ENCODE measurements around the gene CORO1C. TPM values are rescaled to one million over a fixed set of nuclear protein-coding genes. Genes with fewer than 3 reads are reported as not detected.
"Not testable (repeated sequence)": the region's sequence is repeated elsewhere in the genome, so short reads cannot be mapped to it uniquely, and the experiment has no call there.

CORO1C gene
- polyA plus RNA-seq, 1 donor: 72.3 TPM

GRCh38 chr12:108635201-108635996 lies 95.9 kb downstream of the CORO1C start:
- no peak for DNase-seq

DNA sequence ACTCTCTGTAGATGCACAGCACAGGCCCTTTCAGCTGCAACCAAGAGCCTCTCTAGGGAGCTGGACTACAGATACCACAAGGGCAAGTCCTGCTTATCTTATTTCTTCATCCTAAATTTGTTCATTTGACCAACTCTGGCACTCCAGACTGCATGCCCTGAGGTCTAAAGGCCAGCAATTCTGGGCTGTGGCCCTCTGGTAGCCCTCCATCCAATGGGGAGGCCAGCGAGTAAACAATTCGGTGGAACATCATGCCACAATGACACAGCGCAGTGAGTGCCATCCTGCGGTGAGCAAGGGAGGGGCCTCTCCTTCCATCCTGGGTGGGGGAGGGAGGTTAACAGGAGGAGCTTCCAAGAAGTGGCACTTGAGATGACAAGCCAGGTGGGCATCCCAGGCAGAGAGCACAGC lies 97.0 kb downstream of the CORO1C start:
- DNase-seq: no peak

GRCh38 chr12:108633534-108634248 lies 97.6 kb downstream of the CORO1C start, which contains the start of gene SELPLG:
TSS of gene SELPLG (minus strand) at chr12:108633894. CDS start at chr12:108624307, 9,587 bp downstream.
- no peak for DNase-seq

DNA sequence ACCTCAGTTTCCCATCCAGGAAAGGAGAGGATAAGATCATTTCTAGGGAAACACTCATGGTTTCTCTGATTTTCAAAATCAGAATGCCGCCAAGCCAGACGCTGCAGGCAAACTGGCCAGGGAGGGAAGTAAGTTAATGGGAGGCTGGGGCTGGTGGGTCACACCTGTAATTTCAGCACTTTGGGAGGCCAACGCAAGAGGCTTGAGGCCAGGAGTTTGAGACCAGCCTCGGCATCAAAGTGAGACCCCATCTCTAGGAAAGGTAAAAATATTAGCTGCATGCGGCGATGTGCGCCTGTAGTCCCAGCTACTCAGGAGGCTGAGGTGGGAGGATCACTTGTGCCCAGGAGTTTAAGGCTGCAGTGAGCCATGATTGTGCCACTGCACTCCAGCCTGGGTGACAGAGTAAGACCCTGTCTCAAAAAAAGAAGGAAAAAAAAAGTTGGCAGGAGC lies 98.2 kb downstream of the CORO1C start:
- no peak for DNase-seq

- DNase-seq: not testable (repeated sequence)
These were observed 100.1 kb downstream of the CORO1C start for GRCh38 chr12:108631261-108631660.

DNA sequence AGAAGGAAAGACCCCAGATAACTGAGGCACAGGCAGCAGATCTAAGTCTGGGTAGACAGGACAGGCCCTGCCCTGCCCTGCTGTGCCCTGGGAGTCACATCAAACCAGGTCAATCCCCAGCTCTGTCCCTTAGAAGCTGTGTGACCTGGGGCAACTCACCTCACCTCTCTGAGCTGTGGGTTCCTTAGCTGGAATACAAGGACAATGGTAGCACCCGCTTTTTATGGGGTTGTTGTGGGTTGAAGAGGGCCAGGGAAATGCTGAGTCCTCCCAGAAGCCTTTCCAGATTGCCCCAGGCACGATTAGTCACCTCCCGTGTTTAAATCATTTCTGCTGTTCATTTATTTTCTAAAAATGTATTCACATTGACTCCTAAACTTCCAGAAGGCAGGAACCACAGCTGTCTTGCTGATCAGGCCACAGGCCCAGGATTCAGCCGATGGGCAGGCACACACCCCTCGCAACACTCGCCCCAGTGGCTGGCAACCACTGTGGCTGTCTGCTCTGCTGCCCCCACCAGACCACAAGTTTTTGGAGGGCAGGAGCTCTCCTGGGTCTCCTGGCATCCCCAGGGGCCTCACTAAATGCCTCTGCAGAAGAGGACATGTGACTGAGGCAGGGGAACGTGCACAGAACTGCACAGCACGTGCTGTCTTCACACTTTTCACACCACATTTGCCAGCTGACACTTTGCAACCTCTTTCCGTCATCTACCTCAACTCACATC lies 100.7 kb downstream of the CORO1C start:
- no peak for DNase-seq

GRCh38 chr12:108629824-108630476 lies 101.4 kb downstream of the CORO1C start:
- no peak for DNase-seq

DNA sequence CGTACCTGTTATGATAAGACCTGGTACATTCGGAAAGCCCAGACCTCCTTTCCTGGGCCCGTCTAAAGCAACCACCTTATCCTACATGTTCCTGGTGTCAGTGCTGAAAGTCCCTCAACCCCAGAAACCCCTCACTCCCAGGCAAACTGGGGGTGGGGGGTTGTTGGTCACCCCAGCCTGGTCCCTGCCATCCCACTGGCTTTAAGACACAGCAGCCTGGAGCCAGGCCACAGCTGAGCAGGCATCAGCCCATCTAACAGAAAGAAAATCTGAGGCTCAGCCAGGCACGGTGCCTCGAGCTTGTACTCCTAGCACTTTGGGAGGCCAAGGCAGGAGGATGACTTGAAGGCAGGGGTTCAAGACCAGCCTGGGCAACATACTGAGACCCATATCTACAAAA lies 102.2 kb downstream of the CORO1C start:
- DNase-seq: no peak

GRCh38 chr12:108627134-108627920 lies 104.0 kb downstream of the CORO1C start:
- DNase-seq: no peak

DNA sequence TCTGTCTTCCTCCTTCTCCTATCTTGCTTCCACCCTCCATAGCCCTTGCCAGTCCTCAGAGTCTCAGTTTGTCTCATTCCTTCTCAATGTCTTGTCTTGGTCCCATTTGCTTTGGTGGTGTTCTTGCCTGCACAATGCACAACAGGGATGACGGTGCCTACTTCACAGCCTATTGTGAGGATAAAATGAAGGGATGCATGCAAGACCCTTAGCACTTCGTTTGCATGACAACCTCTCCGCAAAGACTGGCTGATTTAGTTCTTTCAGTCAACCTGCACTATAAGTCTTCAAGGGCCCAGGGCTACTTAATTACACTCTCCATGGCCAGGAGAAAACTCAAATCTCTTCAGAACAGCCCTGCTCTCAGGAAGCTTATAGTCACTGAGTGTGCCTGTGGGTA lies 106.1 kb downstream of the CORO1C start:
- DNase-seq: no peak

GRCh38 chr12:108623577-108623976 lies 107.7 kb downstream of the CORO1C start:
- no peak for DNase-seq

GRCh38 chr12:108622921-108623514 lies 108.3 kb downstream of the CORO1C start:
- DNase-seq: no peak

DNA sequence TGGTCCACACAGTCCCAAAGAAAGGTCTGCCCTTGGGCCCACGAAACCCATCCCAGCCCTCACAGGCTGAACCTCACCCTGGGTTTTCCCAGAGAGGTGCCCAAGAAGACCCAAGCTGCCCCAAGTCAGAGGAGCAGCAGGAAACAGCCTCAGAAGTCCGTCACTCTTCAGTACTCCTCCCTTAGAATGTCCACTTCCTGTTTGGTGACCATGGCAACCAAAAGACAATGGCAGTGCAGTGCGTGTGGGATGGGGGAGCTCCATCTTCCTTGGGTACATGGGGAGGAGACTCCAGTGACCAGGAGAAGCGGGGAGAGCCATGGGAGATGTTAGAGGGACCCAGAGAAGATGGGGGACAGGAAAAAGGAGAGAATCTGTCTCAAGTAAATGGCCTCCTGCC lies 108.9 kb downstream of the CORO1C start:
- no peak for DNase-seq

DNA sequence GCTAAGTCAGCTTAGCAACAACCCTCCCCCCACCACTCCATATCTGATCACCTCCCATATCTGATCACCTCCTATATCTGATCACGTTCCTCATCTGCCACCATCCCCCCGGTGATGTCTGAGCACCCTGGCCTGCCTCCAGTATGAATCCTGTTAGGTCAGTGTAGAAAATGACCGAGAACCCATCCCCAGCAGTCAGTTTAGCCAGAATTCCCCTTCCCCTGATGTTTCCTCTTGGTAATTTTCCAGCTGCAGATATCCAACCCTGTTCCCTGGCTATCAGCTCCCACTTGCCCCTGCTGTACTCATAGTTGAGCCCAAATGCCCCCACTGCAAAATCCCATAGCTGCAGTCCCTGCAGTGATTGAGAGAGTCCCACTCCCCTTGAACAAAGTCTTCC lies 110.2 kb downstream of the CORO1C start:
- DNase-seq: no peak

GRCh38 chr12:108620236-108620879 lies 111.0 kb downstream of the CORO1C start:
- no peak for DNase-seq

DNA sequence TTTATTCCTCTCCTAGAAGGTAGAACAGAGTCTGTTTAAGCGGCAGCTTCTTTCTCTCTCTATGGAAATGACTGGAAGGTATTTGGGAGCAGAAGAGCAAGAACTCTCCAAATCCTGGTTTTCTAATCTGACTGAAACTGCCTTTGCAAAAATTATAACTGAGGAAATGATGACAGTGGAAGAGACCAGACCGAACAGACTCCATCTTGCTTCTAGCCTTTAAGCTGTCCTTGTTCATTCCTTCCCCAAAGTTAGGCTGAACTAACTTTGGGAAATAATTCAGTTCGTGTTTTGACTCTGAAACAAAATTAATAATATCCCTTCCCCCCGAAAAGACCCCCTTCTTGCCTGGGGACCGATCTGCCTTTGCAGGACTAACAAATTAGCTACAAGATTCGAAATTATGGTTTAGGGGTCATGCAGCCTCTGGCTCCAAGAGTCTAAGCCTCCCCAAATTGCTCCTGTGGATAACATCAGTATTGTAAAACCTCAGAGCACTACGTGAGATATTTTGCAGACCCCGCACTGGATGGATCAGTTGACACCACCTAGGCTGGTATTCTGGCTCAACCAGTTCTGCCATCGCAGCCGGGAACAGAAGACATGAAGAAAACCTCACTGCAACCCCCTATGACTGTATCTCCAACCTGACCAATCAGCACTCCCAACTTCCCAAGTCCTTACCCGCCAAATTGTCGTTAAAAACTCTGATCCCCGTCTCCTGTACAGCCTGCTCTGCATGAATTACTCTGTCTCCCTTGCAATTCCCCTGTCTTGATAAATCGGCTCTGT lies 111.8 kb downstream of the CORO1C start:
- no peak for DNase-seq

DNA sequence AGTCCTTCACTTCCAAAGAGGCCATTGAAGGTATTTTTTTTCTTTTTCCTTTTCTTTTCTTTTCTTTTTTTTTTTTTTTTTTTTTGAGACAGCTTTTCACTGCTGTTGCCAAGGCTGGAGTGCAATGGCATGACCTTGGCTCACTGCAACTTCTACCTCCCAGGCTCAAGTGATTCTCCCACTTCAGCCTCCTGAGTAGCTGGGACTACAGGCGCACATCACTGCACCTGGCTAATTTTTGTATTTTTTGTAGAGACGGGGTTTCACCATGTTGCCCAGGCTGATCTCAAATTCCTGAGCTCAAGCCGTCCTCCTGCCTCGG lies 112.4 kb downstream of the CORO1C start:
- not testable (repeated sequence) for DNase-seq

GRCh38 chr12:108618079-108618952 lies 113.0 kb downstream of the CORO1C start:
- peak; percentile 79 for DNase-seq

Measured in left kidney (tissue), 2 donors.